Measurements from ENCODE around the gene CFAP210. TPM values are rescaled to one million over a fixed set of nuclear protein-coding genes. Genes with fewer than 3 reads are reported as not detected.

Gene CFAP210
- 0.18 TPM for polyA plus RNA-seq (2013, experiment 1 of 2)
- polyA plus RNA-seq (2013, experiment 2 of 2) = 0.96 TPM

- 0 to 1% methylated on average over 33 to 44 of the region's 63 CpGs for WGBS, 2 experiments (ENCODE audit: insufficient coverage in 2 of 2)
- Histone ChIP-seq H3K4me3 (ENCODE audit: extremely low read depth, insufficient read depth, low read length, poor library complexity, severe bottlenecking) (peak within 1 kb of the TSS; percentile 56), H3K9me3 (ENCODE audit: control insufficient read depth, low read length) (no peaks in the 10 kb centered on the region), H3K27ac (ENCODE audit: low read depth, low read length, severe bottlenecking) (peak within 1 kb of the TSS; percentile 89), H3K4me1 (ENCODE audit: control insufficient read depth, insufficient read depth, low read length, poor library complexity, severe bottlenecking) (no peaks in the 10 kb centered on the region), H3K36me3 (ENCODE audit: control insufficient read depth, insufficient read depth, low read length) (no peaks in the 10 kb centered on the region)
Observed at GRCh38 chr2:169694113-169694893, at the start of gene CFAP210, which contains the start of gene PHOSPHO2. TSS of gene CFAP210 (minus strand) at chr2:169694405. CDS start at chr2:169694327, 78 bp downstream. TSS of gene PHOSPHO2 (plus strand) at chr2:169694469. CDS start at chr2:169700972, 6,503 bp downstream.

- Histone ChIP-seq H3K9me3 (ENCODE audit: control insufficient read depth, low read length) (no peaks in the 10 kb centered on the region), H3K36me3 (ENCODE audit: control insufficient read depth, insufficient read depth, low read length) (peaks cover 47% of the 10 kb centered on the region), H3K4me1 (ENCODE audit: control insufficient read depth, insufficient read depth, low read length, poor library complexity, severe bottlenecking) (no peaks in the 10 kb centered on the region), H3K4me3 (ENCODE audit: extremely low read depth, insufficient read depth, low read length, poor library complexity, severe bottlenecking) (no peak overlapping the region), H3K27ac (ENCODE audit: low read depth, low read length, severe bottlenecking) (no peak overlapping the region)
- 95 to 100% methylated on average over 4 of the region's 4 CpGs for WGBS, 2 experiments (ENCODE audit: insufficient coverage in 2 of 2)
Observed at GRCh38 chr2:169743549-169743948, 49.3 kb upstream of the CFAP210 start.

GRCh38 chr2:169739351-169739750 is 45.1 kb upstream of the CFAP210 start:
- no peak overlapping the region for H3K27ac ChIP-seq (ENCODE audit: low read depth, low read length, severe bottlenecking)
- WGBS, 2 experiments (ENCODE audit: insufficient coverage in 2 of 2) = 86 to 100% methylated on average over 1 of the region's 1 CpG

GRCh38 chr2:169738566-169739229 is 44.5 kb upstream of the CFAP210 start:
- Histone ChIP-seq H3K36me3 (ENCODE audit: control insufficient read depth, insufficient read depth, low read length) (peaks cover 24% of the 10 kb centered on the region), H3K27ac (ENCODE audit: low read depth, low read length, severe bottlenecking) (no peak overlapping the region), H3K4me3 (ENCODE audit: extremely low read depth, insufficient read depth, low read length, poor library complexity, severe bottlenecking) (no peak overlapping the region)

More at GRCh38 chr2:169739351-169739750, 45.1 kb upstream of the CFAP210 start:
- Histone ChIP-seq H3K36me3 (ENCODE audit: control insufficient read depth, insufficient read depth, low read length) (peaks cover 24% of the 10 kb centered on the region), H3K4me1 (ENCODE audit: control insufficient read depth, insufficient read depth, low read length, poor library complexity, severe bottlenecking) (peaks cover 13% of the 10 kb centered on the region), H3K9me3 (ENCODE audit: control insufficient read depth, low read length) (no peaks in the 10 kb centered on the region), H3K4me3 (ENCODE audit: extremely low read depth, insufficient read depth, low read length, poor library complexity, severe bottlenecking) (no peak overlapping the region)

GRCh38 chr2:169736902-169737301 is 42.7 kb upstream of the CFAP210 start:
- WGBS, 2 experiments (ENCODE audit: insufficient coverage in 2 of 2) = 81 to 90% methylated on average over 4 to 5 of the region's 5 CpGs
- H3K27ac ChIP-seq (ENCODE audit: low read depth, low read length, severe bottlenecking) = peak overlapping the region; percentile 55
- H3K9me3 ChIP-seq (ENCODE audit: control insufficient read depth, low read length) = no peaks in the 10 kb centered on the region
- no peak overlapping the region for H3K4me3 ChIP-seq (ENCODE audit: extremely low read depth, insufficient read depth, low read length, poor library complexity, severe bottlenecking)
- H3K4me1 ChIP-seq (ENCODE audit: control insufficient read depth, insufficient read depth, low read length, poor library complexity, severe bottlenecking) = peaks cover 15% of the 10 kb centered on the region
- peaks cover 10% of the 10 kb centered on the region for H3K36me3 ChIP-seq (ENCODE audit: control insufficient read depth, insufficient read depth, low read length)

More at GRCh38 chr2:169738566-169739229, 44.5 kb upstream of the CFAP210 start:
- 96% methylated on average over 3 of the region's 5 CpGs; no CpG with 5 or more reads in 1 of the 2 experiments for WGBS, 2 experiments (ENCODE audit: insufficient coverage in 2 of 2)
- H3K4me1 ChIP-seq (ENCODE audit: control insufficient read depth, insufficient read depth, low read length, poor library complexity, severe bottlenecking) = peaks cover 13% of the 10 kb centered on the region
- H3K9me3 ChIP-seq (ENCODE audit: control insufficient read depth, low read length) = no peaks in the 10 kb centered on the region

GRCh38 chr2:169735623-169736022 is 41.4 kb upstream of the CFAP210 start:
- Histone ChIP-seq H3K27ac (ENCODE audit: low read depth, low read length, severe bottlenecking) (no peak overlapping the region), H3K36me3 (ENCODE audit: control insufficient read depth, insufficient read depth, low read length) (peaks cover 3% of the 10 kb centered on the region), H3K4me3 (ENCODE audit: extremely low read depth, insufficient read depth, low read length, poor library complexity, severe bottlenecking) (no peak overlapping the region), H3K4me1 (ENCODE audit: control insufficient read depth, insufficient read depth, low read length, poor library complexity, severe bottlenecking) (peaks cover 15% of the 10 kb centered on the region), H3K9me3 (ENCODE audit: control insufficient read depth, low read length) (no peaks in the 10 kb centered on the region)
- WGBS, 2 experiments (ENCODE audit: insufficient coverage in 2 of 2) = 80 to 100% methylated on average over 1 to 2 of the region's 4 CpGs

GRCh38 chr2:169734169-169734847 is 40.1 kb upstream of the CFAP210 start:
- Histone ChIP-seq H3K4me3 (ENCODE audit: extremely low read depth, insufficient read depth, low read length, poor library complexity, severe bottlenecking) (peak overlapping the region; percentile 72), H3K27ac (ENCODE audit: low read depth, low read length, severe bottlenecking) (no peak overlapping the region), H3K4me1 (ENCODE audit: control insufficient read depth, insufficient read depth, low read length, poor library complexity, severe bottlenecking) (peaks cover 15% of the 10 kb centered on the region), H3K36me3 (ENCODE audit: control insufficient read depth, insufficient read depth, low read length) (peaks cover 3% of the 10 kb centered on the region), H3K9me3 (ENCODE audit: control insufficient read depth, low read length) (no peaks in the 10 kb centered on the region)
- WGBS, 2 experiments (ENCODE audit: insufficient coverage in 2 of 2) = 0 to 1% methylated on average over 35 to 49 of the region's 69 CpGs

- peaks cover 15% of the 10 kb centered on the region for H3K4me1 ChIP-seq (ENCODE audit: control insufficient read depth, insufficient read depth, low read length, poor library complexity, severe bottlenecking)
- H3K4me3 ChIP-seq (ENCODE audit: extremely low read depth, insufficient read depth, low read length, poor library complexity, severe bottlenecking) = peak overlapping the region; percentile 72
- no peak overlapping the region for H3K27ac ChIP-seq (ENCODE audit: low read depth, low read length, severe bottlenecking)
- H3K36me3 ChIP-seq (ENCODE audit: control insufficient read depth, insufficient read depth, low read length) = peaks cover under 1% of the 10 kb centered on the region
- WGBS, 2 experiments (ENCODE audit: insufficient coverage in 2 of 2) = 72 to 77% methylated on average over 9 to 13 of the region's 13 CpGs
- no peaks in the 10 kb centered on the region for H3K9me3 ChIP-seq (ENCODE audit: control insufficient read depth, low read length)
Observed at GRCh38 chr2:169732583-169733358, 38.6 kb upstream of the CFAP210 start.

- Histone ChIP-seq H3K4me3 (ENCODE audit: extremely low read depth, insufficient read depth, low read length, poor library complexity, severe bottlenecking) (no peak overlapping the region), H3K9me3 (ENCODE audit: control insufficient read depth, low read length) (no peaks in the 10 kb centered on the region), H3K4me1 (ENCODE audit: control insufficient read depth, insufficient read depth, low read length, poor library complexity, severe bottlenecking) (peaks cover 15% of the 10 kb centered on the region), H3K36me3 (ENCODE audit: control insufficient read depth, insufficient read depth, low read length) (no peaks in the 10 kb centered on the region), H3K27ac (ENCODE audit: low read depth, low read length, severe bottlenecking) (no peak overlapping the region)
- 65% methylated on average over 2 of the region's 5 CpGs; no CpG with 5 or more reads in 1 of the 2 experiments for WGBS, 2 experiments (ENCODE audit: insufficient coverage in 2 of 2)
Observed at GRCh38 chr2:169732075-169732474, 37.9 kb upstream of the CFAP210 start.

GRCh38 chr2:169729274-169729605 is 35.0 kb upstream of the CFAP210 start:
- Histone ChIP-seq H3K36me3 (ENCODE audit: control insufficient read depth, insufficient read depth, low read length) (no peaks in the 10 kb centered on the region), H3K27ac (ENCODE audit: low read depth, low read length, severe bottlenecking) (no peak overlapping the region), H3K9me3 (ENCODE audit: control insufficient read depth, low read length) (no peaks in the 10 kb centered on the region), H3K4me3 (ENCODE audit: extremely low read depth, insufficient read depth, low read length, poor library complexity, severe bottlenecking) (no peak overlapping the region), H3K4me1 (ENCODE audit: control insufficient read depth, insufficient read depth, low read length, poor library complexity, severe bottlenecking) (peaks cover 3% of the 10 kb centered on the region)
- 100% methylated on average over 1 of the region's 1 CpG for WGBS, 2 experiments (ENCODE audit: insufficient coverage in 2 of 2)

Data from mesodermal cell (in vitro differentiated cells).